ENCODE measurements around the gene PKP1.

PKP1 gene

GRCh38 chr1:201307760-201308499 lies 24.6 kb downstream of the PKP1 start:
- no peak for DNase-seq (ENCODE audit: low read depth)

- DNase-seq (ENCODE audit: low read depth): peak; percentile 21
These were observed 26.1 kb downstream of the PKP1 start for GRCh38 chr1:201309416-201309815.

GRCh38 chr1:201310251-201310985 lies 27.1 kb downstream of the PKP1 start:
- no peak for DNase-seq (ENCODE audit: low read depth)

- no peak for DNase-seq (ENCODE audit: low read depth)
These were observed 27.7 kb downstream of the PKP1 start for GRCh38 chr1:201310986-201311355.

- no peak for DNase-seq (ENCODE audit: low read depth)
These were observed 28.2 kb downstream of the PKP1 start for GRCh38 chr1:201311356-201312011.

GRCh38 chr1:201312298-201312697 lies 29.0 kb downstream of the PKP1 start:
- DNase-seq (ENCODE audit: low read depth): no peak

GRCh38 chr1:201313086-201313485 lies 29.8 kb downstream of the PKP1 start:
- DNase-seq (ENCODE audit: low read depth): no peak

GRCh38 chr1:201316556-201316955 lies 33.2 kb downstream of the PKP1 start:
- no peak for DNase-seq (ENCODE audit: low read depth)

- DNase-seq (ENCODE audit: low read depth): no peak
These were observed 34.2 kb downstream of the PKP1 start for GRCh38 chr1:201317551-201317950.

GRCh38 chr1:201318504-201319340 lies 35.4 kb downstream of the PKP1 start:
- no peak for DNase-seq (ENCODE audit: low read depth)

- DNase-seq (ENCODE audit: low read depth): no peak
These were observed 36.3 kb downstream of the PKP1 start for GRCh38 chr1:201319631-201320030.

- no peak for DNase-seq (ENCODE audit: low read depth)
These were observed 37.0 kb downstream of the PKP1 start for GRCh38 chr1:201320168-201320788.

- DNase-seq (ENCODE audit: low read depth): no peak
These were observed 38.6 kb downstream of the PKP1 start for GRCh38 chr1:201321826-201322390.

- DNase-seq (ENCODE audit: low read depth): no peak
These were observed 39.6 kb downstream of the PKP1 start for GRCh38 chr1:201322653-201323510.

- no peak for DNase-seq (ENCODE audit: low read depth)
These were observed 41.0 kb downstream of the PKP1 start for GRCh38 chr1:201324306-201324705.

- DNase-seq (ENCODE audit: low read depth): no peak
These were observed 41.7 kb downstream of the PKP1 start for GRCh38 chr1:201324821-201325677.

- DNase-seq (ENCODE audit: low read depth): no peak
These were observed 42.4 kb downstream of the PKP1 start for GRCh38 chr1:201325678-201326060.

- DNase-seq (ENCODE audit: low read depth): no peak
These were observed 43.4 kb downstream of the PKP1 start for GRCh38 chr1:201326710-201327109.

- no peak for DNase-seq (ENCODE audit: low read depth)
These were observed 44.5 kb downstream of the PKP1 start for GRCh38 chr1:201327687-201328240.
